Sigmoid colon (tissue), 7 donors: ENCODE measurements around the gene CFAP57. TPM values are rescaled to one million over a fixed set of nuclear protein-coding genes. Genes with fewer than 3 reads are reported as not detected.

Source experiments
- DNase-seq: peaks from one replicate; pipeline ENCODE4 v3.0.0-alpha.2; 2019
- H3K27ac ChIP-seq, 4 donors: fragments of 200-600 bp; sonication (generic); one replicate each; pipeline ENCODE4 v1.5.1; 2016 to 2019; ENCODE audit warnings: mild to moderate bottlenecking in 1 of 4
- H3K27me3 ChIP-seq, 3 donors: fragments of 200-600 bp; sonication (generic); one replicate each; pipeline ENCODE4 v1.5.1; 2019; ENCODE audit warnings: mild to moderate bottlenecking in 1 of 3
- H3K36me3 ChIP-seq, 4 donors: fragments of 200-600 bp; sonication (generic); one replicate each; pipeline ENCODE4 v1.5.1; 2016 to 2019
- H3K4me1 ChIP-seq, 4 donors: fragments of 200-600 bp; sonication (generic); one replicate each; pipeline ENCODE4 v1.5.1; 2017 to 2019
- H3K4me3 ChIP-seq, 4 donors: fragments of 200-600 bp; sonication (generic); one replicate each; pipeline ENCODE4 v1.5.1; 2017 to 2019; ENCODE audit warnings: mild to moderate bottlenecking in 2 of 4, moderate library complexity in 1 of 4
- H3K9me3 ChIP-seq, 4 donors: fragments of 200-600 bp in 3 of 4; sonication (generic) in 3 of 4; one replicate each; pipeline versions ENCODE4 v1.5.1 to v1.6.1; 2013 to 2019
- EP300 ChIP-seq, 4 donors: sonication (generic); formaldehyde crosslinking; IDR thresholded peaks; one replicate each; pipeline ENCODE4 v1.6.1; 2017; ENCODE audit warnings: antibody characterized with exemption in 4 of 4
- POLR2A ChIP-seq, 2 donors: fragments of 450-650 bp; IDR thresholded peaks; one replicate each; pipeline ENCODE4 v1.6.1; 2016; ENCODE audit warnings: antibody characterized with exemption in 2 of 2, mild to moderate bottlenecking in 2 of 2, moderate library complexity in 2 of 2
- POLR2AphosphoS5 ChIP-seq, 4 donors: sonication (generic); formaldehyde crosslinking; IDR thresholded peaks; one replicate each; pipeline ENCODE4 v1.6.1; 2017; ENCODE audit warnings: antibody characterized with exemption in 4 of 4
- WGBS, 2 donors: extraction: QIAGEN DNeasy Blood & Tissue Kit; methylation state at CpG; one replicate each; pipeline ENCODE4 v1.1.7; 2013; 5-methylcytosine and 5-hydroxymethylcytosine counted together
- intact Hi-C: fragments of 100-400 bp; cut with DNase I; formaldehyde crosslinking; loops from one replicate; pipeline ENCODE4 v1.15.1; 2023
- polyA plus RNA-seq, 3 donors: library from polyadenylated mRNA; stranded (reverse); fragments of 200-250 nt; gene quantifications; one replicate each; pipeline ENCODE4 v1.2.3, GENCODE V29; 2013
- total RNA-seq, 4 donors: library from RNA; depleted of rRNA; stranded (reverse); fragments of >200 nt; gene quantifications; one replicate each; pipeline ENCODE4 v1.1.0, GENCODE V29; 2016
- TF ChIP-seq, protein P1 (sequence below), 4 experiments: fragments of 450-650 bp in 3 of 4; fragments of 200-600 bp in 1 of 4; IDR thresholded peaks; one replicate each; pipeline ENCODE4 v1.5.1; 2016 to 2019; ENCODE audit warnings: antibody characterized with exemption in 4 of 4, mild to moderate bottlenecking in 3 of 4, moderate library complexity in 2 of 4
- donor health status: healthy with polysubstance abuse.
- donor health status: Bipolar disorder and iron deficiency.
- donor health status: healthy.

CFAP57 gene
- total and polyA plus RNA-seq, 7 donors: under 0.01 to 0.06 TPM; not detected in 5

DNA sequence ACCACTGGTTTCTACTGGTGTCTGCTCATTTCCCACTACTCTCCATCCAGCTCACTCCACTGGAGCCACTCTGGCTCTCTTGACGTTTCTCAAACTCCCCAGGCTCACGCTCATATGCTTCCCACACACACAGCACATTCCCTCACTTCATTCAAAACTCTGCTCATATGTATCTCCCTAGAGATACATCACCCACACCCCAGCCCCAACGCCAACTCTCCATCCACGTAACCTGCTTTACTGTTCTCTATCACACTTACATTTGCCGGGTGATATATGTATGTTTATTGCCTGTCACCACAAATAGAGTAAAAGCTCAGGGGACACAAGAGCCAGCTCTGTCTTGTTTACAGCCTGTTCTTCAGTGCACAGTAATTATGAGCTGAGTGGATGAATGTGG lies 22.2 kb upstream of the CFAP57 start:
- no peak for DNase-seq
- Histone ChIP-seq H3K4me1 (peaks cover 0 to 12% (median 9%) of the 10 kb centered on the region in 4 donors), H3K4me3 (no peak overlapping the region), H3K9me3 (no peaks in the 10 kb centered on the region), H3K36me3 (no peaks in the 10 kb centered on the region), H3K27ac (no peak overlapping the region), H3K27me3 (peaks cover 0 to 74% (median 11%) of the 10 kb centered on the region in 3 donors)
- no peak for TF ChIP-seq POLR2AphosphoS5 (IDR thresholded peaks at IDR 0.05)
- intact Hi-C loops: no loop called here
- WGBS, 2 donors: 76 to 82% methylated on average over 5 of the region's 5 CpGs

GRCh38 chr1:43152866-43153265 lies 19.3 kb upstream of the CFAP57 start:
- Histone ChIP-seq H3K9me3 (no peaks in the 10 kb centered on the region), H3K27me3 (peaks cover 0 to 46% (median 11%) of the 10 kb centered on the region in 3 donors), H3K36me3 (no peaks in the 10 kb centered on the region), H3K4me1 (peaks cover 0 to 5% (median 3%) of the 10 kb centered on the region in 4 donors), H3K4me3 (no peak overlapping the region), H3K27ac (no peak overlapping the region)
- intact Hi-C loops: no loop called here
- DNase-seq: no peak
- TF ChIP-seq EP300 (IDR thresholded peaks at IDR 0.05) (no peak), POLR2AphosphoS5 (IDR thresholded peaks at IDR 0.05) (no peak), POLR2A (IDR thresholded peaks at IDR 0.05) (no peak)
- TF ChIP-seq, protein P1, sequence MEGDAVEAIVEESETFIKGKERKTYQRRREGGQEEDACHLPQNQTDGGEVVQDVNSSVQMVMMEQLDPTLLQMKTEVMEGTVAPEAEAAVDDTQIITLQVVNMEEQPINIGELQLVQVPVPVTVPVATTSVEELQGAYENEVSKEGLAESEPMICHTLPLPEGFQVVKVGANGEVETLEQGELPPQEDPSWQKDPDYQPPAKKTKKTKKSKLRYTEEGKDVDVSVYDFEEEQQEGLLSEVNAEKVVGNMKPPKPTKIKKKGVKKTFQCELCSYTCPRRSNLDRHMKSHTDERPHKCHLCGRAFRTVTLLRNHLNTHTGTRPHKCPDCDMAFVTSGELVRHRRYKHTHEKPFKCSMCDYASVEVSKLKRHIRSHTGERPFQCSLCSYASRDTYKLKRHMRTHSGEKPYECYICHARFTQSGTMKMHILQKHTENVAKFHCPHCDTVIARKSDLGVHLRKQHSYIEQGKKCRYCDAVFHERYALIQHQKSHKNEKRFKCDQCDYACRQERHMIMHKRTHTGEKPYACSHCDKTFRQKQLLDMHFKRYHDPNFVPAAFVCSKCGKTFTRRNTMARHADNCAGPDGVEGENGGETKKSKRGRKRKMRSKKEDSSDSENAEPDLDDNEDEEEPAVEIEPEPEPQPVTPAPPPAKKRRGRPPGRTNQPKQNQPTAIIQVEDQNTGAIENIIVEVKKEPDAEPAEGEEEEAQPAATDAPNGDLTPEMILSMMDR (IDR thresholded peaks at IDR 0.05): no peak
- 37 to 65% methylated on average over 4 of the region's 4 CpGs for WGBS, 2 donors

DNA sequence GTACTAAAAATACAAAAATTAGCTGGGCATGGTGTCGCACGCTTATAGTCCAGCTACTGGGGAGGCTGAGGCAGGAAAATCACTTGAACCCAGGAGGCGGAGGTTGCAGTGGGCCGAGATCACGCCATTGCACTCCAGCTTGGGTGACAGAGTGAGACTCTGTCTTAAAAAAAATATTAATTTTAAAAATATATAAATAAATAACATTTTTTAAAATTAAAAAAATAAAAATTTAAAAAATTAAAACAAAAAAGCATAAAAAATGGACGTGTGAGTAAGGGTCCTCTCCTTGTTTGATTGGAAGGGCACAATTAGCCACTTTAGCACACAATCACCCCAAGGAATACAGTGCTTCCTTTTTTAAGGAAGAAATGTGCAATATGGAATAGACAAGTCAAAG lies 18.7 kb upstream of the CFAP57 start:
- Histone ChIP-seq H3K36me3 (no peaks in the 10 kb centered on the region), H3K4me1 (no peaks in the 10 kb centered on the region), H3K4me3 (no peak overlapping the region), H3K9me3 (no peaks in the 10 kb centered on the region), H3K27ac (no peak overlapping the region), H3K27me3 (peaks cover 0 to 41% (median 9%) of the 10 kb centered on the region in 3 donors)
- TF ChIP-seq EP300 (IDR thresholded peaks at IDR 0.05): no peak
- no peak for TF ChIP-seq POLR2A (IDR thresholded peaks at IDR 0.05)
- TF ChIP-seq POLR2AphosphoS5 (IDR thresholded peaks at IDR 0.05): no peak
- TF ChIP-seq, protein P1 (IDR thresholded peaks at IDR 0.05): no peak
- no peak for DNase-seq
- intact Hi-C loops: no loop called here
- 92 to 95% methylated on average over 6 of the region's 6 CpGs for WGBS, 2 donors

DNA sequence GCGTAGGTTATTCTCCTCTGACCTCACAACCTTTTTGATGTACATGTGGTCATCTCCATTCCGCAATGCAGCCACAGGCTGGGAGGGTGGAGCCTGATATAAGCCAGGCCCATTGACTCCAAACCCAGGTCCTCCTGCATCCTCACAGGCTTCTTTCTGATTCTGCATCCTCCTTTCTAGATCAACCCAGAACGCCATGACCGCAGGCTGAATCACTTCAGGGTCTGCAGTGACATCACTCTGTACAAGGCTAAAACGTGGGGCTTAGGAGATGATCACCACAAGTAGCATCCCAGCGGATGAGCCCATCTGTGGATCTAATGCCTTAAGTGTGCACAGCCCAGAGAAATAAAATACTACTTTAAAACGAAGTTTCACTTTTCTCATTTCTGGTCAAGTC lies 16.1 kb upstream of the CFAP57 start:
- no peak for DNase-seq
- no peak overlapping the region for H3K27ac ChIP-seq
- H3K4me3 ChIP-seq: no peak overlapping the region
- intact Hi-C loops: no loop called here
- WGBS, 2 donors: 82 to 86% methylated on average over 7 of the region's 7 CpGs
- no peak for TF ChIP-seq POLR2AphosphoS5 (IDR thresholded peaks at IDR 0.05)
- no peak for TF ChIP-seq POLR2A (IDR thresholded peaks at IDR 0.05)
- TF ChIP-seq EP300 (IDR thresholded peaks at IDR 0.05): no peak
- no peaks in the 10 kb centered on the region for H3K4me1 ChIP-seq
- H3K36me3 ChIP-seq: no peaks in the 10 kb centered on the region
- no peaks in the 10 kb centered on the region for H3K9me3 ChIP-seq
- peaks cover 0 to 15% (median 3%) of the 10 kb centered on the region in 3 donors for H3K27me3 ChIP-seq

- Histone ChIP-seq H3K36me3 (peaks cover 15 to 74% (median 18%) of the 10 kb centered on the region in 4 donors), H3K4me1 (no peaks in the 10 kb centered on the region), H3K27ac (no peak overlapping the region), H3K9me3 (no peaks in the 10 kb centered on the region), H3K4me3 (no peak overlapping the region), H3K27me3 (no peaks in the 10 kb centered on the region)
- TF ChIP-seq EP300 (IDR thresholded peaks at IDR 0.05): no peak
- no peak for TF ChIP-seq POLR2A (IDR thresholded peaks at IDR 0.05)
- TF ChIP-seq, protein P1 (IDR thresholded peaks at IDR 0.05): no peak
- no peak for TF ChIP-seq POLR2AphosphoS5 (IDR thresholded peaks at IDR 0.05)
- intact Hi-C loops: no loop called here
- DNase-seq: no peak
- WGBS, 2 donors: 80 to 88% methylated on average over 3 of the region's 3 CpGs
These were observed 7.0 kb upstream of the CFAP57 start for GRCh38 chr1:43165162-43165561.

DNA sequence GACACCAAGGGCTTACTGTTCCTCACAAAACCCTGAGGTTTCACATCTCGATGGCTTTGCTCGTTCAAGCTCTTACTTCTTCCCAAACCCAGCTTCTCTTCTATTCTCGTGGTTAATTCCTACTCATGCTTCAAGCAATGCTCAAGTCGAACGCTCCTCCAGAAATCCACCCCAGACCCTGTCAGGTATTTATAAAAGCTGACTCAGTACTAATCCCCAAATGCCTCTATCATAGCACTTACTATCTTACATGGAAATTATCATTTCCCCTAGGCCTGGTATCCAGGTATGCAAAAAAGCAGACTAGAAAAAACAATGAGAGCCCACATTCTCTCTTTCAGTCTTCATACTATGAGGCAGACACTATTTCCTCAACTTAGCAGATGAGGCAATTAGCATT lies 6.4 kb upstream of the CFAP57 start:
- H3K36me3 ChIP-seq: peaks cover 15 to 80% (median 18%) of the 10 kb centered on the region in 4 donors
- 96 to 97% methylated on average over 5 of the region's 5 CpGs for WGBS, 2 donors

More for the DNA sequence above, 6.4 kb upstream of the CFAP57 start:
- H3K27ac ChIP-seq: no peak overlapping the region
- intact Hi-C loops: no loop called here
- peaks cover 0 to 5% (median 2%) of the 10 kb centered on the region in 4 donors for H3K4me1 ChIP-seq
- no peak overlapping the region for H3K4me3 ChIP-seq
- DNase-seq: no peak
- H3K27me3 ChIP-seq: no peaks in the 10 kb centered on the region
- no peak for TF ChIP-seq POLR2A (IDR thresholded peaks at IDR 0.05)
- H3K9me3 ChIP-seq: no peaks in the 10 kb centered on the region
